Urinary bladder (tissue), 4 donors: Measurements from ENCODE around the gene NUMB. TPM values are rescaled to one million over a fixed set of nuclear protein-coding genes. Genes with fewer than 3 reads are reported as not detected.

Experiments
- DNase-seq: peaks from one replicate; pipeline ENCODE4 v3.0.0-alpha.2; 2015; ENCODE audit errors: extremely low spot score
- H3K27ac ChIP-seq: one replicate; pipeline ENCODE4 v1.5.1; 2013; ENCODE audit warnings: low read depth, mild to moderate bottlenecking, moderate library complexity
- H3K36me3 ChIP-seq: one replicate; pipeline ENCODE4 v1.6.1; 2013; ENCODE audit warnings: mild to moderate bottlenecking, moderate library complexity; ENCODE audit not compliant: insufficient read depth
- H3K4me1 ChIP-seq: one replicate; pipeline ENCODE4 v1.6.1; 2013; ENCODE audit warnings: mild to moderate bottlenecking, moderate library complexity; ENCODE audit not compliant: insufficient read depth
- H3K4me3 ChIP-seq: one replicate; pipeline ENCODE4 v1.5.1; 2013; ENCODE audit warnings: low read depth, low read length
- WGBS: extraction: QIAGEN DNeasy Blood & Tissue Kit; methylation state at CpG from one replicate; pipeline ENCODE4 v1.1.7; 2013; 5-methylcytosine and 5-hydroxymethylcytosine counted together
- polyA plus RNA-seq: library from polyadenylated mRNA; stranded (reverse); fragments of 200-250 nt; gene quantifications from one replicate; pipeline ENCODE4 v1.2.3, GENCODE V29; 2013
- total RNA-seq: library from RNA; depleted of rRNA; stranded (reverse); fragments of >200 nt; gene quantifications from one replicate; pipeline ENCODE4 v1.2.3, GENCODE V29; 2014
- donor health status: healthy with polysubstance abuse.
- donor health status: healthy.

NUMB gene
- total and polyA plus RNA-seq, 2 donors, result 52.3 to 57.9 TPM

GRCh38 chr14:73457924-73458182, 493 bp downstream of the NUMB start:
- DNase-seq, result no peak
- under 1% methylated on average over 14 of the region's 14 CpGs for WGBS

DNA sequence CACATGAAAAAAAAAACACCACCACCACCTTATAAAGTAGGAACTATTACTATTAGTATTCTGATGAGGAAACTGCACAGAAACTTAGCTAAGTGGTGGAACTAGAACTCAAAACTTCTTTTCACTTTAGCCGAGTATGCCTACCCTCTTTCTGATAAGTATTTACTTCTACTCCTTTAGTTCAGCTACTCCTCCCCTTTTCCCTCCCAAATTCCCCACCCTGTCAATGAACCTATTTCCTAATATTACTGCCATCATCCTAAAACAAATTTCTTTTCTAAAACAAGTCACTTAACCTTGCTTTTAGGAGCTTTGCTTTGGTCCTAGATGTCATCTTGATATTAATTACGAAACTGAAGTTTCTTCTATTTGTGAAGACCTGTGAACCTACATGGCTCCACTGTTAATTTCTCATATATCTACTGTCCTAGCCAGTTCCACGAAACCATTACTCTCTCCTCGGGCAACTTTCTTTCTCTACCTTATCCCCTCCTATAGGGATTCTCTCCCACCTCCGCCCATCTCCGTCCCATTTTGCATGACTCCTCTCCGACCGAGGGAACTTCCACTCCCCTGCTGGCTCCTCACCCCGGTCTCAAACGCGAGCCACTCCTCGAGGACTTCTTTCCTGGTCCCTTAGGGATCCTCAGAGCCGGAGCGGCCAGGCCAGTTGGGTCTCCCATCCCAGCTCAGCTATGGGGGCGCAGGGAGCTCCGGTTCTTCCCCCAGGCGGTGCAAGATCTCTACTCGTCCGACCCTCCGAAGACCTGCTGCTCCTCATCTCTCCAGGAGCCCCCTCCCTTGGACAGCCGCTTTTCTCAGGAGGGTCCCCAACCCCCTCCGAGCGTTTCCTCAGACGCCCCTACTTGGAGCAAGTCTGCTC, 1.1 kb downstream of the NUMB start:
- WGBS, result 1% methylated on average over 24 of the region's 24 CpGs
- no peaks in the 10 kb centered on the region for H3K4me1 ChIP-seq
- peak overlapping the region; percentile 66 for H3K27ac ChIP-seq
- no peaks in the 10 kb centered on the region for H3K36me3 ChIP-seq
- DNase-seq, result no peak
- peak overlapping the region; percentile 89 for H3K4me3 ChIP-seq

More at GRCh38 chr14:73457924-73458182, 493 bp downstream of the NUMB start:
- H3K27ac ChIP-seq, result peak overlapping the region; percentile 83
- H3K36me3 ChIP-seq, result no peaks in the 10 kb centered on the region
- H3K4me1 ChIP-seq, result no peaks in the 10 kb centered on the region
- peak overlapping the region; percentile 89 for H3K4me3 ChIP-seq

- Histone ChIP-seq H3K27ac (no peak overlapping the region), H3K4me1 (no peaks in the 10 kb centered on the region), H3K4me3 (no peak overlapping the region), H3K36me3 (no peaks in the 10 kb centered on the region)
- DNase-seq, result no peak
- 35% methylated on average over 2 of the region's 2 CpGs for WGBS
These were observed 3.1 kb downstream of the NUMB start for GRCh38 chr14:73455294-73455693.

- 73% methylated on average over 11 of the region's 11 CpGs for WGBS
These were observed 5.8 kb downstream of the NUMB start for GRCh38 chr14:73452341-73453186.

DNA sequence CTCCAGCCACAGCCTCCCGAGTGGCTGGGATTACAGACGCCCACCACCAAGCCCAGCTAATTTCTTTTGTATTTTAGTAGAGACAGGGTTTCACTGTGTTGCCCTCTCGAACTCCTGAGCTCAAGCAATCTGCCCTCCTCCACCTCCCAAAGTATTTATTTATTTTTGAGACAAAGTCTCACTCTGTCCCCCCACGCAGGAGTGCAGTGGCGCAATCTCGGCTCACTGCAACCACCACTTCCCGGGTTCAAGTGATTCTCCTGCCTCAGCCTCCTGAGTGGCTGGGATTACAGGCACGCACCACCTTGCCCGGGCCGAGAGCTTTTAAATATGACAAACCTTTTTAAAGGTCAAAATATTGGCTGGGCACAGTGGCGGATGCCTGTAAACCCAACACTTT, 14.6 kb downstream of the NUMB start:
- WGBS, result 95% methylated on average over 11 of the region's 11 CpGs
- Histone ChIP-seq H3K4me3 (no peak overlapping the region), H3K36me3 (no peaks in the 10 kb centered on the region), H3K4me1 (no peaks in the 10 kb centered on the region), H3K27ac (no peak overlapping the region)
- DNase-seq, result no peak

More at GRCh38 chr14:73452341-73453186, 5.8 kb downstream of the NUMB start:
- Histone ChIP-seq H3K4me1 (no peaks in the 10 kb centered on the region), H3K36me3 (no peaks in the 10 kb centered on the region), H3K4me3 (no peak overlapping the region), H3K27ac (no peak overlapping the region)
- DNase-seq, result no peak

DNA sequence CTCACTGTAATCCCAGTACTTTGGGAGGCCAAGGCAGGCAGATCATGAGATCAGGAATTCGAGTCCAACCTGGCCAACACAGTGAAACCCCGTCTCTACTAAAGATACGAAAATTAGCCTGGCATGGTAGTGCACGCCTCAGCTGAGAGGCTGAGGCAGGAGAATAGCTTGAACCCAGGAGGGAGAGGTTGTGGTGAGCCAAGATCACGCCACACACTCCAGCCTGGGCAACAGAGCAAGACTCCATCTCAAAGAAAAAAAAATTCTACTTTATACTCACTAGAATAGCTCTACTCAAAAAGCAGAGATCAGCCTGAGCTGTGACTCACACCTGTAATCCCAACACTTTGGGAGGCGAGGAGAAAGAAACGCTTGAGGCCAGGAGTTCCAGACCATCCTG, 17.1 kb downstream of the NUMB start:
- no peaks in the 10 kb centered on the region for H3K4me1 ChIP-seq
- H3K4me3 ChIP-seq, result no peak overlapping the region
- no peak overlapping the region for H3K27ac ChIP-seq
- 93% methylated on average over 7 of the region's 7 CpGs for WGBS
- no peaks in the 10 kb centered on the region for H3K36me3 ChIP-seq
- DNase-seq, result no peak

- Histone ChIP-seq H3K36me3 (no peaks in the 10 kb centered on the region), H3K27ac (no peak overlapping the region), H3K4me3 (no peak overlapping the region), H3K4me1 (no peaks in the 10 kb centered on the region)
- no peak for DNase-seq
- WGBS, result 78% methylated on average over 2 of the region's 2 CpGs
These were observed 19.4 kb downstream of the NUMB start for GRCh38 chr14:73438993-73439392.

- Histone ChIP-seq H3K4me1 (no peaks in the 10 kb centered on the region), H3K4me3 (no peak overlapping the region), H3K36me3 (no peaks in the 10 kb centered on the region), H3K27ac (no peak overlapping the region)
- DNase-seq, result no peak
- WGBS, result over 99% methylated on average over 2 of the region's 2 CpGs
These were observed 21.1 kb downstream of the NUMB start for GRCh38 chr14:73437206-73437605.

DNA sequence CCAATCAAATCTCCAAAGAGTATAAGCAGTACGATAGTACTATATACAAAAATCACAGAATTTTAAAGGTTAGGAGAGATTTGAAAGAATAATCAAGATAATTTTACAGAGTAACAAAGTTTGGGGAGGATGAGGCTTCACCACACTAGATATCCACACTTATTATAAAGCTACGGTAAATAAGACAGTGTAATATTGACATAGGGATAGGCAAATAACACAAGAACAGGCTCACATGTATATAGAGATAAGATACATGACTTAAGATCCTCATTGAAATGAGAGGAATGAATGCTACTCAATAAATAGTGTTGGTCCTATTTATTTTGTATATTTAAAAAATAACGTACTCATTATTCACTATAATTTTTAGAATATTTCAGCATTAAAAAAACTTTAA, 26.2 kb downstream of the NUMB start:
- H3K36me3 ChIP-seq, result no peaks in the 10 kb centered on the region
- H3K27ac ChIP-seq, result no peak overlapping the region
- WGBS, result 85% methylated on average over 3 of the region's 3 CpGs
- no peak for DNase-seq
- H3K4me3 ChIP-seq, result no peak overlapping the region
- no peaks in the 10 kb centered on the region for H3K4me1 ChIP-seq

DNA sequence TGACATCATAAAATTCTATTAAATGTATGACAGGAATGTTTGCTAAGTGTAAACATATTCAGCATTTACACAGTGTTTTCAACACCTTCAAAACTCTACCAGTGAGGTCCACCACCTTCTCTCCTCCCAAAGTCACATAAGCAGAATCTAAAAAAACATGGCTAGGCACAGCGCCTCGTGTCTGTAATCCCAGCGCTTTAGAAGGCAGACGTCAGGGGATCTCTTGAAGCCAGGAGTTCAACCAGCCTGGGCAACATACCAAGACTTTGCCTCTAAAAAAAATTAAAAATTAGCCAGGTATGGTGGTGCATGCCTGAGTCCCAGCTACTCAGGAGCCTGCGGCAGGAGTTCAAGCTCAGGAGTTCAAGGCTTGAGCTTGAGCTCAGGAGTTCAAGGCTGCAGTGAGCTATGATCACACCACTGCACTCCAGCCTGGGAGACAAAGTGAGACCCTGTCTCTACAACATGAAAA, 30.0 kb downstream of the NUMB start:
- Histone ChIP-seq H3K4me3 (no peak overlapping the region), H3K36me3 (no peaks in the 10 kb centered on the region), H3K27ac (no peak overlapping the region), H3K4me1 (no peaks in the 10 kb centered on the region)
- WGBS, result 38% methylated on average over 5 of the region's 5 CpGs
- DNase-seq, result no peak

DNA sequence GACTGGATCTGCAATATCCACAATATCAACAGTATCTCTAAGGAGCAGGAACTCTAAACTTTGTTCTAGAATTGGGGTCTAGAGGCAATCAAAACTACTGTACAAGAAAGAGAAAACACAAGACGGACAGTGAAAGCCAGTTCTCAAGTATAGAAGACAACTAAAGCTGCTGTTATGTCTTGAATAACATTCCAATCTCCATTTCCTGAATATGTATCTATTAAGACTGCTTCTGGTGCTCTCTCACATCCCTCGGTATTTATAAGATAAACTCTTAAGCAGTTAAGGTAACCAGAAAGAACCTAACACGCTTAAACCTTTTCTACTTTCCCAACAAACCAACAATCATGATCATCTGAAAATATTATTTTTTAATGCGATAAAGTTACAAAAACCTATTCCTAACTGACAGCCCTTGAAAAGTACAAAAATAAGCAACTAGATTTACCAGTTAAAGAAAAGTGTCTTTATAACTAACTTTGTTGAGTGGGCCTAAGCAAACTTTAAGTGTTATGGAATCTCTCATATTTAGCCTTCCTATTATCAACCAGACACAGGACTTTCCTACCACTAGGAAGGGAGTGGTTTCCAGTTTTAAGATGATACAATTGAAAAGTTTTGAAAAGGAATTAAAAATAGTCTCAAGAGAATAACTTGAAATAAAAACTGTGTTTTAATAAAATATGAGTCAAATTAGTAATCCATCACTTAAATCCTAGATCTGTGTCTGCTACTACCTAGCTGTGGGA, 30.7 kb downstream of the NUMB start:
- no peak for DNase-seq
- H3K4me3 ChIP-seq, result no peak overlapping the region
- no peaks in the 10 kb centered on the region for H3K4me1 ChIP-seq
- H3K27ac ChIP-seq, result no peak overlapping the region
- H3K36me3 ChIP-seq, result no peaks in the 10 kb centered on the region
- WGBS, result 56% methylated on average over 4 of the region's 4 CpGs

GRCh38 chr14:73426877-73427276, 31.5 kb downstream of the NUMB start:
- Histone ChIP-seq H3K4me1 (no peaks in the 10 kb centered on the region), H3K27ac (no peak overlapping the region), H3K4me3 (no peak overlapping the region), H3K36me3 (no peaks in the 10 kb centered on the region)
- no peak for DNase-seq
- 70% methylated on average over 5 of the region's 5 CpGs for WGBS

DNA sequence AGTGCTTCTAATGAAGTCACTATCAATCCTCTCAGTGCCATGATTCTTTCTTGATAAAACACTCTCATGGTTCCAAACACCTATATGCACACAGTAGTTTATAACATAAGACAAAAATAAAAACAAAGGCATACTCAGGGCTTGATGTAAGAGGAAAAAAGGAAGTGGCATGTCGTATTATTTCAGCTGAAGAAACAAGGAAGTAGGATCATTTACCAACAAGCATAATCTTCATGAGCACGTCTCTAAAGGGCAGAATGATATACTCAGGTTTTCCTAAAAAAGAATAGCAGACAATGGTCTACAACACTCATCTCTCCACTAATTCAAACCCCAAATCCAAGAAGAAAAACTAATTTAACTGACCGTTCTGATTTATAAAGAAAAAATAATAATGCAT, 33.9 kb downstream of the NUMB start:
- no peak overlapping the region for H3K27ac ChIP-seq
- WGBS, result 24% methylated on average over 3 of the region's 3 CpGs

More for the DNA sequence above, 33.9 kb downstream of the NUMB start:
- no peaks in the 10 kb centered on the region for H3K36me3 ChIP-seq
- no peak for DNase-seq
- H3K4me3 ChIP-seq, result no peak overlapping the region
- H3K4me1 ChIP-seq, result no peaks in the 10 kb centered on the region
